ENCODE measurements around the gene ABHD6.

GRCh38 chr3:58215317-58216025 is 22.1 kb upstream of the ABHD6 start:
- TF ChIP-seq LEF1 (IDR thresholded peaks at IDR 0.05; ENCODE audit: borderline replicate concordance) (no peak), FOXK2 (IDR thresholded peaks at IDR 0.05) (no peak), SUZ12 (IDR thresholded peaks at IDR 0.05) (no peak), ELF4 (IDR thresholded peaks at IDR 0.05) (no peak), ZNF384 (IDR thresholded peaks at IDR 0.05) (no peak), TARDBP (IDR thresholded peaks at IDR 0.05) (no peak), CTBP1 (IDR thresholded peaks at IDR 0.05; ENCODE audit: borderline replicate concordance) (no peak), FOXA1 (IDR thresholded peaks at IDR 0.05) (no peak), FOXM1 (IDR thresholded peaks at IDR 0.05; ENCODE audit: borderline replicate concordance) (no peak), ARNT (IDR thresholded peaks at IDR 0.05) (no peak), PKNOX1 (IDR thresholded peaks at IDR 0.05) (peak; percentile 74), BHLHE40 (IDR thresholded peaks at IDR 0.05; ENCODE audit: borderline replicate concordance) (no peak)
